Vagina (tissue), 2 donors: Measurements from ENCODE around the gene NSUN6.
"Not testable (repeated sequence)": the region's sequence is repeated elsewhere in the genome, so short reads cannot be mapped to it uniquely, and the experiment has no call there.

Experiments
- CTCF ChIP-seq, 3 experiments: fragments of 450-650 bp in 2 of 3; fragments of 200-600 bp in 1 of 3; sonication (generic) in 1 of 3; IDR thresholded peaks; one replicate each; pipeline ENCODE4 v1.5.1; 2017 to 2019; ENCODE audit warnings: antibody characterized with exemption in 3 of 3, mild to moderate bottlenecking in 2 of 3, moderate library complexity in 2 of 3
- POLR2A ChIP-seq, 2 donors: fragments of 450-650 bp; IDR thresholded peaks; one replicate each; pipeline ENCODE4 v1.6.1; 2017; ENCODE audit warnings: antibody characterized with exemption in 2 of 2, mild to moderate bottlenecking in 2 of 2, moderate library complexity in 2 of 2

- TF ChIP-seq POLR2A, CTCF (IDR thresholded peaks at IDR 0.05): not testable (repeated sequence)
Observed at GRCh38 chr10:18639719-18640118, 11.7 kb downstream of the NSUN6 start.
